WTC11 (cell line): ENCODE measurements around the gene SURF2.

Experiments
- ATF3 ChIP-seq: sonication (generic); formaldehyde crosslinking; conservative IDR thresholded peaks from 2 replicates; pipeline ENCODE4 v1.8.1; 2022; ENCODE audit warnings: mild to moderate bottlenecking, missing genetic modification reagents
- CREM ChIP-seq: sonication (generic); formaldehyde crosslinking; IDR thresholded peaks from 2 replicates; pipeline ENCODE4 v1.8.1; 2022; ENCODE audit warnings: mild to moderate bottlenecking, missing genetic modification reagents, moderate library complexity
- CTCF ChIP-seq: fragments of 200-600 bp; IDR thresholded peaks from 2 replicates; pipeline ENCODE4 v1.8.0; 2022; ENCODE audit warnings: antibody characterized with exemption
- RORB ChIP-seq: fragments of 250-450 bp; sonication (Bioruptor Pico); IDR thresholded peaks from 2 replicates; pipeline ENCODE4 v1.9.0; 2021; ENCODE audit warnings: mild to moderate bottlenecking
- ZNF219 ChIP-seq: sonication (generic); formaldehyde crosslinking; IDR thresholded peaks from 2 replicates; pipeline ENCODE4 v1.8.0; 2023; ENCODE audit warnings: missing genetic modification reagents, mild to moderate bottlenecking, borderline replicate concordance

- TF ChIP-seq ZNF219 (CRISPR knock-in tag) (no peak), CTCF (no peak), CREM (no peak), ATF3 (CRISPR knock-in tag) (no peak), RORB (no peak)
Observed at GRCh38 chr9:133384736-133385321, 28.5 kb downstream of the SURF2 start.
